ENCODE results near the gene FBRSL1. TPM values are rescaled to one million over a fixed set of nuclear protein-coding genes. Genes with fewer than 3 reads are reported as not detected.
A peak's percentile ranks its signal among the peaks of the same experiment; 100 is the strongest.

The FBRSL1 gene
- total and polyA plus RNA-seq, 2 of the 8 experiments (the other 6 are each of a cell fraction or from before 2014, with no cell fraction given): 18.4 to 109 TPM

DNA sequence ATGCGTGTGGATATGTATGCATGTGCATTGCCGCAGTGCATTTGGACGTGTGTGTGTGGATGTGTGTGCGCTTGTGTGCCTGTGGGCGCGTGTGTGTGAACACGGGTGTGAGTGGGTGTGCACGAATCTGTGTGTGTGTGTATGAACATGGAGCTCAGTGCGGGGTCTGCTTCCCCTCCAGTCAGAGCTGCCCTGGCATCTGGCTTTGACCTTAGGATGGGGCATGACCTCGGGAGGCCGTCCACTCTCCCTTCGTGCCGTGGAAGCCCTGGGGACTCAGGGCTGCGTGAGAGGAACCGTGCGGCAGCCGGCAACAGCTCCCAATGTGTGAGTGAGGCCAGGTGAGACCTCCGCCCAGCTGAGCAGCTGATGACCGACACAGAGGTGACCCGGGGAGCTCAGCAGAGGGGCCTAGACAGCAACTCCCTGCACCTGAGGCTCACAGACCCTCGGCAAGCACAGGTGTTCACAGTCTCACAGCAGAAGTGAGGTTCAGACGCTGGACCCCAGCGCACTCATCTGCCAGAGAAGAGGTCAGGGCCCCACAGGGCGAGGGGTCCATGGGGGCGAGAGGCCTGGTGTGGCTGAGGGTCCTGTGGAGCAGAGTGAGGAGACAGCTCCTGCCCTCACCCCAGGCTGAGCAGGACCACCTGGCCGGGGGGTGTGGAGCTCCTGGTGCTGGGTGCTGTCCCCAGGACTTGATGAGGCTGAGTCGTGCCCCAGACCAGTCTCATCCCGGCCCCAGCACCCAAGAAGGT is 33.6 kb upstream of the FBRSL1 start:
- Histone ChIP-seq H2BK5ac (ENCODE audit: low read depth, low read length) (no peak overlapping the region), H3K9me3 (ENCODE audit: insufficient read depth in 2 of 2, low read depth in 1 of 2, low read length in 1 of 2) (peaks cover 14 to 27% of the 10 kb centered on the region in 2 experiments; a peak in 3 of 4 replicates), H4K20me1 (replicated peaks in 1 of 2; ENCODE audit: control insufficient read depth in 1 of 2, insufficient read depth in 2 of 2, low read length in 2 of 2) (peaks cover 0 to 5% of the 10 kb centered on the region in 2 experiments), H3K18ac (ENCODE audit: extremely low read depth, low read length) (no peak overlapping the region), H3K79me2 (ENCODE audit: control insufficient read depth in 1 of 2, insufficient read depth in 2 of 2, low read length in 2 of 2) (no peaks in the 10 kb centered on the region), H3K23me2 (ENCODE audit: low read depth, low read length) (peaks cover 9% of the 10 kb centered on the region), H3K27me3 (replicated peaks in 1 of 4; ENCODE audit: control insufficient read depth in 3 of 4, extremely low read depth in 1 of 4, insufficient read depth in 3 of 4, low read length in 3 of 4) (peaks cover 17 to 65% (median 58%) of the 10 kb centered on the region in 4 experiments), H2BK12ac (ENCODE audit: low read depth, low read length) (0 out of 2 replicates have a peak overlapping the region, but pooled peaks have one; percentile 9), H3K4me3 (ENCODE audit: extremely low read depth in 1 of 4, insufficient read depth in 2 of 4, low read depth in 3 of 4, low read length in 4 of 4) (no peak overlapping the region), H4K5ac (ENCODE audit: insufficient read length, low read depth, low read length) (no peak overlapping the region), H4K8ac (ENCODE audit: extremely low read depth, insufficient read depth, low read length) (no peak overlapping the region), H4K91ac (replicated peaks; ENCODE audit: insufficient read length, low read length) (no peak overlapping the region), H2BK15ac (ENCODE audit: low read length) (no peak overlapping the region), H2AK5ac (ENCODE audit: low read depth, low read length) (peak overlapping the region; percentile 97; the same call in 1 of the 2 replicates), H3K79me1 (ENCODE audit: low read depth, low read length) (no peaks in the 10 kb centered on the region), H3K4me1 (replicated peaks in 1 of 4; ENCODE audit: control insufficient read depth in 3 of 4, insufficient read depth in 4 of 4, low read length in 3 of 4) (no peaks in the 10 kb centered on the region), H3K23ac (ENCODE audit: insufficient read length) (no peak overlapping the region), H2BK120ac (replicated peaks; ENCODE audit: low read depth, low read length) (no peak overlapping the region), H3K9ac (replicated peaks in 1 of 4; ENCODE audit: extremely low read depth in 1 of 4, low read depth in 3 of 4, low read length in 3 of 4) (no peak overlapping the region), H3K14ac (ENCODE audit: insufficient read length) (no peak overlapping the region), H2BK20ac (ENCODE audit: low read length) (no peak overlapping the region), H3K36me3 (ENCODE audit: control insufficient read depth in 2 of 4, insufficient read depth in 4 of 4, low read length in 3 of 4) (no peaks in the 10 kb centered on the region), H3K56ac (replicated peaks; ENCODE audit: insufficient read length, low read depth, low read length) (no peak overlapping the region), H3K27ac (ENCODE audit: low read depth, low read length) (no peak overlapping the region), H2AFZ (ENCODE audit: low read length) (no peak overlapping the region), H3K4me2 (ENCODE audit: insufficient read depth in 1 of 2, low read depth in 2 of 2, low read length in 2 of 2) (no peak overlapping the region), H3K4ac (replicated peaks; ENCODE audit: insufficient read length, low read depth, low read length) (no peak overlapping the region)
- FAIRE-seq: no peak
- CTCF ChIA-PET (ENCODE audit: partially characterized antibody): interaction anchor here (1.0 to 2.9 kb wide), 5 partner anchors 10 to 105 kb away, joined by 3 to 10 read pairs (median 3); no protein-coding TSS in a partner anchor
- DNase-seq (ENCODE audit: low read depth in 1 of 2, low spot score in 2 of 2): no peak
- POLR2A ChIA-PET (ENCODE audit: partially characterized antibody): no interaction called here
- 87% methylated on average over 28 of the region's 28 CpGs; no CpG with 5 or more reads in 1 of the 2 experiments for whole genome bisulfite sequencing, 2 experiments (ENCODE audit: extremely low coverage in 1 of 2, insufficient coverage in 1 of 2, insufficient read length in 1 of 2, insufficient replicate concordance in 2 of 2, low coverage in 1 of 2, low lambda C conversion rate in 2 of 2, missing lambda C conversion rate in 1 of 2)
- TF ChIP-seq, protein P1, sequence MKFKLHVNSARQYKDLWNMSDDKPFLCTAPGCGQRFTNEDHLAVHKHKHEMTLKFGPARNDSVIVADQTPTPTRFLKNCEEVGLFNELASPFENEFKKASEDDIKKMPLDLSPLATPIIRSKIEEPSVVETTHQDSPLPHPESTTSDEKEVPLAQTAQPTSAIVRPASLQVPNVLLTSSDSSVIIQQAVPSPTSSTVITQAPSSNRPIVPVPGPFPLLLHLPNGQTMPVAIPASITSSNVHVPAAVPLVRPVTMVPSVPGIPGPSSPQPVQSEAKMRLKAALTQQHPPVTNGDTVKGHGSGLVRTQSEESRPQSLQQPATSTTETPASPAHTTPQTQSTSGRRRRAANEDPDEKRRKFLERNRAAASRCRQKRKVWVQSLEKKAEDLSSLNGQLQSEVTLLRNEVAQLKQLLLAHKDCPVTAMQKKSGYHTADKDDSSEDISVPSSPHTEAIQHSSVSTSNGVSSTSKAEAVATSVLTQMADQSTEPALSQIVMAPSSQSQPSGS (IDR thresholded peaks at IDR 0.05; ENCODE audit: low read length): no peak
- no peak for TF ChIP-seq TAF1 (IDR thresholded peaks at IDR 0.05; ENCODE audit: low read depth, low read length)
- TF ChIP-seq EP300 (IDR thresholded peaks at IDR 0.05; ENCODE audit: borderline replicate concordance in 1 of 2, low read depth in 2 of 2, low read length in 2 of 2): no peak
- no peak for TF ChIP-seq RAD21 (IDR thresholded peaks at IDR 0.05 in 1 of 2, conservative IDR thresholded peaks at IDR 0.05 in 1 of 2; ENCODE audit: low read depth in 2 of 2, low read length in 2 of 2)
- no peak for TF ChIP-seq MAFK (IDR thresholded peaks at IDR 0.05; ENCODE audit: low read depth, low read length)
- TF ChIP-seq, protein P2, sequence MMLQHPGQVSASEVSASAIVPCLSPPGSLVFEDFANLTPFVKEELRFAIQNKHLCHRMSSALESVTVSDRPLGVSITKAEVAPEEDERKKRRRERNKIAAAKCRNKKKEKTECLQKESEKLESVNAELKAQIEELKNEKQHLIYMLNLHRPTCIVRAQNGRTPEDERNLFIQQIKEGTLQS (IDR thresholded peaks at IDR 0.05; ENCODE audit: insufficient read depth, low read depth, low read length): no peak
- TF ChIP-seq CEBPB (IDR thresholded peaks at IDR 0.05; ENCODE audit: low read depth, low read length): no peak
- TF ChIP-seq SIN3A (conservative IDR thresholded peaks at IDR 0.05 in 1 of 2, IDR thresholded peaks at IDR 0.05 in 1 of 2; ENCODE audit: low read depth in 1 of 2, low read length in 2 of 2): no peak
- no peak for TF ChIP-seq RXRA (IDR thresholded peaks at IDR 0.05; ENCODE audit: insufficient read depth, low read depth, low read length)
